Skeletal muscle tissue (tissue), 4 donors: ENCODE measurements around the gene TSPAN31. TPM values are rescaled to one million over a fixed set of nuclear protein-coding genes. Genes with fewer than 3 reads are reported as not detected.
"Not testable (repeated sequence)": the region's sequence is repeated elsewhere in the genome, so short reads cannot be mapped to it uniquely, and the experiment has no call there.

Experiments
- H3K27ac ChIP-seq: one replicate; pipeline ENCODE4 v1.7.0; 2013; ENCODE audit warnings: mild to moderate bottlenecking, low read depth, low read length, inconsistent platforms
- H3K27me3 ChIP-seq, 3 donors: one replicate each; pipeline ENCODE4 v1.7.0; 2013; ENCODE audit warnings: low read length in 3 of 3; ENCODE audit not compliant: control insufficient read depth in 3 of 3, insufficient read depth in 3 of 3
- H3K36me3 ChIP-seq, 3 donors: one replicate each; pipeline ENCODE4 v1.7.0; 2013; ENCODE audit warnings: low read length in 3 of 3; ENCODE audit not compliant: control insufficient read depth in 3 of 3, insufficient read depth in 3 of 3
- H3K4me1 ChIP-seq, 3 donors: one replicate each; pipeline ENCODE4 v1.7.0; 2013; ENCODE audit warnings: low read length in 3 of 3, mild to moderate bottlenecking in 3 of 3; ENCODE audit not compliant: control insufficient read depth in 3 of 3, insufficient read depth in 3 of 3
- H3K4me3 ChIP-seq, 3 donors: one replicate each; pipeline ENCODE4 v1.7.0; 2013; ENCODE audit warnings: low read length in 3 of 3
- H3K9ac ChIP-seq, 3 donors: one replicate each; pipeline ENCODE4 v1.7.0; 2013; ENCODE audit warnings: low read length in 3 of 3, mild to moderate bottlenecking in 3 of 3, moderate library complexity in 2 of 3, low read depth in 1 of 3
- H3K9me3 ChIP-seq, 3 donors: one replicate each; pipeline ENCODE4 v1.7.0; 2013; ENCODE audit warnings: low read length in 3 of 3; ENCODE audit not compliant: control insufficient read depth in 3 of 3
- total RNA-seq: library from RNA; depleted of rRNA; stranded (reverse); fragments of >200 nt; gene quantifications from one replicate; pipeline ENCODE4 v1.2.3, GENCODE V29; 2014
- donor health status: Osteomylitis.

TSPAN31 gene
- total RNA-seq, 1 donor from 2014 or later: 57.9 TPM

GRCh38 chr12:57772429-57773322, 27.8 kb downstream of the TSPAN31 start, which contains the start of gene EEF1AKMT3:
TSS of gene EEF1AKMT3 (plus strand) at chr12:57772614. CDS start at chr12:57772725, 111 bp downstream.
- peak within 1 kb of the TSS; percentile 79 for H3K27ac ChIP-seq
- H3K4me3 ChIP-seq: peak within 1 kb of the TSS; percentile 89 to 99 (median 98)
- peaks cover 19 to 26% (median 22%) of the 10 kb centered on the region in 3 donors for H3K4me1 ChIP-seq
- H3K9ac ChIP-seq: peak within 1 kb of the TSS; percentile 85 to 94 (median 92)
- peaks cover 25 to 39% (median 27%) of the 10 kb centered on the region in 3 donors for H3K36me3 ChIP-seq
- no peaks in the 10 kb centered on the region for H3K9me3 ChIP-seq
- H3K27me3 ChIP-seq: peaks cover 0 to 3% (median 0%) of the 10 kb centered on the region in 3 donors

DNA sequence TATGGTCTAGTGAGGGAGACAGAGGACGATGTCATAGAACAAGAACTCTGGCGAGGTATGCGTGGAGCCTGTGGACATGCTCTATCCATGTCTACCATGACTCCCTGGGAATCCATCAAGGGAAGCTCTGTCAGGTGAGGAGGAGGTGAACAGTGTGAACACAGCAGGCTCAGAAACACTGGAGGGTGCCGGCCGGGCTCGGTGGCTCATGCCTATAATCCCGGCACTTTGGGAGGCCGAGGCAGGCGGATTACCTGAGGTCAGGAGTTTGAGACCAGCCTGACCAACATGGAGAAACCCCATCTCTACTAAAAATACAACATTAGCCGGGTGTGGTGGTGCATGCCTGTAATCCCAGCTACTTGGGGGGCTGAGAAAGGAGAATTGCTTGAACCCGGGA, 29.8 kb downstream of the TSPAN31 start:
- not testable (repeated sequence) for H3K9ac ChIP-seq, H3K4me3 ChIP-seq, H3K27ac ChIP-seq, H3K9me3 ChIP-seq, H3K27me3 ChIP-seq
- Histone ChIP-seq H3K36me3 (peaks cover 13 to 23% (median 15%) of the 10 kb centered on the region in 3 donors), H3K4me1 (peaks cover 20 to 26% (median 22%) of the 10 kb centered on the region in 3 donors)

DNA sequence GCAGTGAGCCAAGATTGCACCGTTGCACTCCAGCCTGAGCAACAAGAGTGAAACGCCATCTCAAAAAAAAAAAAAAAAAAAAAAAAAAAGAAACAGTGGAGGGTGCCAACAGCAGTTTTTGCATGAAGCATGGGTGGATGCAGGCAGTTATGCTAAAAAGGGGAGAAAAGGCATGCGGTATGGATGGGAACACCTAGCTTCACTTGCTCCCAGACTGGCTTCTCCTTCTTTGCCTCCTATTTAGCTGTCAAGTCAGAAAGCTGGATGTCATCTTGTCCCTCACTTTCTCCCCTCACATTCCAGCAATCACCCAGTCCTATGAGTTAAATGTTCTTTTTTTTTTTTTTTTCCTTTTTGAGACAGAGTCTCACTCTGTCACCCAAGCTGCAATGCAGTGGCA, 30.2 kb downstream of the TSPAN31 start:
- peaks cover 22 to 26% (median 23%) of the 10 kb centered on the region in 3 donors for H3K4me1 ChIP-seq
- H3K9ac ChIP-seq: no peak overlapping the region
- H3K4me3 ChIP-seq: no peak overlapping the region
- no peaks in the 10 kb centered on the region for H3K9me3 ChIP-seq
- no peaks in the 10 kb centered on the region for H3K27me3 ChIP-seq
- no peak overlapping the region for H3K27ac ChIP-seq
- H3K36me3 ChIP-seq: peaks cover 11 to 22% (median 15%) of the 10 kb centered on the region in 3 donors

- peaks cover 22 to 23% (median 23%) of the 10 kb centered on the region in 3 donors for H3K4me1 ChIP-seq
- H3K9ac ChIP-seq: no peak overlapping the region
- H3K27me3 ChIP-seq: no peaks in the 10 kb centered on the region
- H3K9me3 ChIP-seq: no peaks in the 10 kb centered on the region
- no peak overlapping the region for H3K4me3 ChIP-seq
- no peak overlapping the region for H3K27ac ChIP-seq
- peaks cover 10 to 22% (median 12%) of the 10 kb centered on the region in 3 donors for H3K36me3 ChIP-seq
These were observed 30.9 kb downstream of the TSPAN31 start for GRCh38 chr12:57775563-57776246.

- no peak overlapping the region for H3K9ac ChIP-seq
- H3K9me3 ChIP-seq: no peaks in the 10 kb centered on the region
- no peaks in the 10 kb centered on the region for H3K27me3 ChIP-seq
- peaks cover 17 to 19% (median 18%) of the 10 kb centered on the region in 3 donors for H3K4me1 ChIP-seq
- no peak overlapping the region for H3K4me3 ChIP-seq
- no peak overlapping the region for H3K27ac ChIP-seq
- H3K36me3 ChIP-seq: peaks cover 6 to 20% (median 9%) of the 10 kb centered on the region in 3 donors
These were observed 31.4 kb downstream of the TSPAN31 start for GRCh38 chr12:57776247-57776587.

DNA sequence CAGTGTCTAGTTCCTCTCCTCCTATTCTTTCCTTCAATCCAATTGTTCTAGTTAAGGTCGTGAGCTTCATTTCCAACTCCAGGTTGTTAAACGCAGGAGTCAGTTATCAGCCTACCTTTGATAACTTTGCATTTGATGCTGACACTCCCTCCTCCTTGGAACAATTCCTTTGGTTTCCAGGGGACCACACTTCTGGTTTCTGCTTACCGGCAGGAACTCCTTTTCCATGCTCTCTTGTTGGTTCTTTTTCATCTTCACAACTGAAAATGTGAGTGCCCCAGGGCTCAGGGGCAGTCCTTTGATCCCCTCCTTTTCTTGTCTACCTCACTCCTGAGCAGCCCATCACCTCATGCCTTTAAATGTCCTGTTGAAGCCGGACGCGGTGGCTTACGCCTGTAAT, 32.5 kb downstream of the TSPAN31 start:
- Histone ChIP-seq H3K27ac (no peak overlapping the region), H3K27me3 (no peaks in the 10 kb centered on the region), H3K4me3 (no peak overlapping the region), H3K4me1 (peaks cover 10 to 16% (median 11%) of the 10 kb centered on the region in 3 donors), H3K36me3 (peaks cover 6 to 20% (median 9%) of the 10 kb centered on the region in 3 donors), H3K9me3 (no peaks in the 10 kb centered on the region), H3K9ac (no peak overlapping the region)

GRCh38 chr12:57777911-57778310, 33.1 kb downstream of the TSPAN31 start:
- no peaks in the 10 kb centered on the region for H3K27me3 ChIP-seq
- no peaks in the 10 kb centered on the region for H3K9me3 ChIP-seq
- H3K9ac ChIP-seq: no peak overlapping the region
- H3K27ac ChIP-seq: no peak overlapping the region
- H3K4me1 ChIP-seq: peaks cover 5 to 14% (median 8%) of the 10 kb centered on the region in 3 donors
- no peak overlapping the region for H3K4me3 ChIP-seq
- peaks cover 6 to 20% (median 12%) of the 10 kb centered on the region in 3 donors for H3K36me3 ChIP-seq

- Histone ChIP-seq H3K4me3 (no peak overlapping the region), H3K4me1 (peaks cover 8 to 19% (median 10%) of the 10 kb centered on the region in 3 donors), H3K27ac (no peak overlapping the region), H3K9ac (no peak overlapping the region), H3K27me3 (no peaks in the 10 kb centered on the region), H3K9me3 (no peaks in the 10 kb centered on the region), H3K36me3 (peaks cover 3 to 19% (median 14%) of the 10 kb centered on the region in 3 donors)
These were observed 34.9 kb downstream of the TSPAN31 start for GRCh38 chr12:57779736-57780135.

DNA sequence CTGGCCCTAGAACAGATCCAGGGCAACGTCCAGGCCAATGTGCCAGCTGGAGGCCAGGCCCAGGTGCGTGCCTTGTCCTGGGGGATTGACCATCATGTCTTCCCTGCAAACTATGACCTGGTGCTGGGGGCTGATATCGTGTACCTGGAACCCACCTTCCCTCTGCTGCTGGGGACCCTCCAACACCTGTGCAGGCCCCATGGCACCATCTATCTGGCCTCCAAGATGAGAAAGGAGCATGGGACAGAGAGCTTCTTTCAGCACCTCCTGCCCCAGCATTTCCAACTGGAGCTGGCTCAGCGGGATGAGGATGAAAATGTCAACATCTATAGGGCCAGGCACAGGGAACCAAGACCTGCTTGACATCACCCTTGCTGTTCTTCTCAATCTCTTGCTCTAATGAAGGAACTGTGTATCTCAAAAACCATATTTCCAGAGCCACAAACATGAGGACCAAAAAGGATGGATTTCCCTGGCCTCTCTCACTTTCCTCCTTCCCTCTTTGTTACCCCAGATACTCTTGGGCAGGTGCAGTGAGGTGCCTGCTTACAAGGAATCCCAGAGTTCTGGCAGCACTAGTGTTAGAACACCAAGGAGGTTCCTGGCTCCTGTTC, 35.6 kb downstream of the TSPAN31 start:
- no peak overlapping the region for H3K9ac ChIP-seq
- peaks cover 8 to 19% (median 10%) of the 10 kb centered on the region in 3 donors for H3K4me1 ChIP-seq
- H3K27me3 ChIP-seq: no peaks in the 10 kb centered on the region
- H3K27ac ChIP-seq: no peak overlapping the region
- peaks cover 6 to 22% (median 14%) of the 10 kb centered on the region in 3 donors for H3K36me3 ChIP-seq
- no peaks in the 10 kb centered on the region for H3K9me3 ChIP-seq
- no peak overlapping the region for H3K4me3 ChIP-seq
